Spinal cord (tissue), 10 donors: Measurements from ENCODE around the gene CABP4. TPM values are rescaled to one million over a fixed set of nuclear protein-coding genes. Genes with fewer than 3 reads are reported as not detected.

Source experiments
- DNase-seq, 6 donors: peaks; one replicate each; pipeline versions ENCODE4 v3.0.0 to v3.0.0-alpha.2; 2013 to 2015; ENCODE audit warnings: low spot score in 6 of 6, low read depth in 4 of 6
- H3K27ac ChIP-seq: one replicate; pipeline ENCODE4 v1.5.1; 2013; ENCODE audit warnings: low read depth, low read length, control low read depth
- H3K27me3 ChIP-seq: one replicate; pipeline ENCODE4 v1.6.1; 2013; ENCODE audit warnings: low read length; ENCODE audit not compliant: control insufficient read depth, insufficient read depth
- H3K36me3 ChIP-seq: one replicate; pipeline ENCODE4 v1.6.1; 2013; ENCODE audit warnings: low read length; ENCODE audit not compliant: control insufficient read depth, insufficient read depth
- H3K4me1 ChIP-seq: one replicate; pipeline ENCODE4 v1.6.1; 2013; ENCODE audit warnings: low read length; ENCODE audit not compliant: control insufficient read depth, insufficient read depth
- H3K4me3 ChIP-seq: one replicate; pipeline ENCODE4 v1.5.1; 2013; ENCODE audit warnings: low read depth, low read length, control low read depth
- H3K9me3 ChIP-seq: one replicate; pipeline ENCODE4 v1.6.1; 2013; ENCODE audit warnings: low read length; ENCODE audit not compliant: control insufficient read depth, insufficient read depth
- WGBS: methylation state at CpG from one replicate; pipeline ENCODE4 v1.1.5; 2013; ENCODE audit warnings: missing lambda C conversion rate; ENCODE audit not compliant: insufficient coverage; 5-methylcytosine and 5-hydroxymethylcytosine counted together
- polyA plus RNA-seq, 2 donors: library from polyadenylated mRNA; unstranded; fragments of 120-200 nt; gene quantifications; one replicate each; pipeline ENCODE4 v1.2.1, GENCODE V29; 2013; ENCODE audit not compliant: insufficient read length in 2 of 2
- total RNA-seq, 2 donors: library from RNA; depleted of rRNA in 1 of 2; stranded (reverse); fragments of 120-200 nt in 1 of 2; fragments of >200 nt in 1 of 2; gene quantifications; one replicate each; pipeline versions ENCODE4 v1.2.3 to v1.2.4, GENCODE V29; 2013 to 2014
- donor health status: healthy.

Gene CABP4
- total and polyA plus RNA-seq, 4 donors = 0.30 to 0.67 (median 0.46) TPM

GRCh38 chr11:67428052-67429001, 26.8 kb upstream of the CABP4 start, which contains the start of gene RPS6KB2:
TSS of gene RPS6KB2 (plus strand) at chr11:67428494. CDS start at chr11:67428546, 52 bp downstream.
- peaks cover 56% of the 10 kb centered on the region for H3K36me3 ChIP-seq
- WGBS = under 1% methylated on average over 67 of the region's 68 CpGs

DNA sequence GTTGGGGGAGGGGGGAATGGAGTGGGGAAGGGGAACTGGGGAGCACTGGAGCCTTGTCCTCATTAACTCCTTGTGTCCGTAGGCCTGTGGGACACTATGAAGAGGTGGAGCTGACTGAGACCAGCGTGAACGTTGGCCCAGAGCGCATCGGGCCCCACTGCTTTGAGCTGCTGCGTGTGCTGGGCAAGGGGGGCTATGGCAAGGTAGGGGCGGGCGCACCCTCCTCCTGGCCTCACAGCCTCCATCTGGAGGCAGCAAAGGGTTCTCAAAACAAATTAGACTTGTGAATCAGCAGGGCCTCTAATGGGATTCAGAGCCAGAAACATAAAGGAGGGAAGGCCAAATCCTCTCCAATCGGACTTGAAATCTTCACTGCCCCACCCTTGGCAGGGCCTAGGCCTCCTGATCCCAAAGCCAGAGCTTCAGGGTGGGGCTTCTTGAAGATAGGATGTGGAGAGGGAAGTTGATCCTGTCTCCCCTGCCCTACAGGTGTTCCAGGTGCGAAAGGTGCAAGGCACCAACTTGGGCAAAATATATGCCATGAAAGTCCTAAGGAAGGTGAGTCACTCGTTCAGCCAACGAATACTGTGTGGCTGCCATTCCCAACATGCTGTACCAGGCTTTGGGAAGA, 26.0 kb upstream of the CABP4 start:
- Histone ChIP-seq H3K4me1 (peaks cover 22% of the 10 kb centered on the region), H3K9me3 (no peaks in the 10 kb centered on the region), H3K27ac (no peak overlapping the region), H3K4me3 (peak overlapping the region; percentile 80), H3K27me3 (no peaks in the 10 kb centered on the region), H3K36me3 (peaks cover 56% of the 10 kb centered on the region)
- DNase-seq = no peak
- WGBS = 45% methylated on average over 9 of the region's 12 CpGs

More at GRCh38 chr11:67428052-67429001, 26.8 kb upstream of the CABP4 start, which contains the start of gene RPS6KB2:
- Histone ChIP-seq H3K4me3 (peak within 1 kb of the TSS; percentile 80), H3K27ac (peak within 1 kb of the TSS; percentile 91), H3K9me3 (no peaks in the 10 kb centered on the region), H3K27me3 (no peaks in the 10 kb centered on the region), H3K4me1 (peaks cover 22% of the 10 kb centered on the region)
- peak; percentile 97 to 99 (median 98) for DNase-seq

DNA sequence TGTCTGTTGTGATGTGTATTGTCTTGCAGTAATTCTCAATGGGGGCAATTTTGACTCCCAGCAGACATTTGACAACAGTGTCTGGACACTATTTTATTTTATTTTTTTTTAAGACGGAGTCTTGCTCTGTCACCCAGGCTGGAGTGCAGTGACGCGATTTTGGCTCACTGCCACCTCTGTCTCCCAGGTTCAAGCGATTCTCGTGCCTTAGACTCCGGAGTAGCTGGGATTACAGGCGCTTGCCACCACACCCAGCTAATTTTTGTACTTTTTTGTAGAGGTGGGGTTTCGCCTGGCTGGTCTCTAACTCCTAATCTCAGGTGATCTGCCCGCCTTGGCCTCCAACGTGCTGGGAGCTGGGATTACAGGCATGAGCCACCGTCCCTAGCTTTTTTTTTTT, 25.4 kb upstream of the CABP4 start:
- Histone ChIP-seq H3K4me1 (peaks cover 22% of the 10 kb centered on the region), H3K27ac (no peak overlapping the region), H3K36me3 (peaks cover 58% of the 10 kb centered on the region), H3K27me3 (no peaks in the 10 kb centered on the region), H3K9me3 (no peaks in the 10 kb centered on the region), H3K4me3 (no peak overlapping the region)
- 91% methylated on average over 4 of the region's 11 CpGs for WGBS
- DNase-seq = no peak

DNA sequence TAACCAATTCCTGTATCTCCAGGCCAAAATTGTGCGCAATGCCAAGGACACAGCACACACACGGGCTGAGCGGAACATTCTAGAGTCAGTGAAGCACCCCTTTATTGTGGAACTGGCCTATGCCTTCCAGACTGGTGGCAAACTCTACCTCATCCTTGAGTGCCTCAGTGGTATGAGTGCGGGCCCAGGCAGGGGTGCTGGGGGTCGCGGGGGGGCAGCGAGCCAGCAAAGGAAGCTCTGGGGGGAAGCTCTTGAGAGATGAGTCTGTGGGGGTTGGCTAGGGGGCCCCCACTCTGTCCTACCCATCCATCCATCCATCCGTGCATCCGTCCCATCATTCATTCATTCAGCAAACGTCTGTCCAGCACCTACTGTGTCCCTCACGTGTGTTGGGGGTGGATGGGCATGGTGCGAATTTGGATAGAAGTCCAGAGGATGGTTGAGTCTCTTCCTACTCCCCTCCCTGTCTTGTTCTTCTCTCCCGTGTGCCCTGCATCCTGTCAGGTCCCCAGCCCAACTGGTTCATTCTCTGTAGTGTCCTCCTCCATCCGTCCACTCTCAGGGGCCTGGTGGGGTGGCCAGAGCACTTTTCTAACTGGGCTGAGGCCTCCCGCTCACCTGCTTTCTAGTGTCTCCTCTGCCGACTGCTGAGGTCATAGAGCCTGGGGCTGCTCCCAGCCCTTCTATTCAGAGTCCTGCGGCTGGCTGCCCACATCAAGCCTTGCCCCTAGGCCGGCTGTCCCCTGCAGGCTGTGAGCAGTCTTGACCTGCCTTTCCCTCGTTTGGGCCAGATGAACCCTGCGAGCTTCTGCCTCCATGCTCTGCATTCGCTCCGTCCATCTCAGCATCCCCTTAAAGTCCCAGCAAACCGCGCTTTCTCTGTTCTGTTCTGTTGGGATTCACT, 23.6 kb upstream of the CABP4 start:
- Histone ChIP-seq H3K27me3 (no peaks in the 10 kb centered on the region), H3K36me3 (peaks cover 77% of the 10 kb centered on the region), H3K4me3 (no peak overlapping the region), H3K9me3 (no peaks in the 10 kb centered on the region), H3K27ac (no peak overlapping the region), H3K4me1 (peaks cover 26% of the 10 kb centered on the region)
- DNase-seq = no peak
- WGBS = 95% methylated on average over 14 of the region's 24 CpGs

DNA sequence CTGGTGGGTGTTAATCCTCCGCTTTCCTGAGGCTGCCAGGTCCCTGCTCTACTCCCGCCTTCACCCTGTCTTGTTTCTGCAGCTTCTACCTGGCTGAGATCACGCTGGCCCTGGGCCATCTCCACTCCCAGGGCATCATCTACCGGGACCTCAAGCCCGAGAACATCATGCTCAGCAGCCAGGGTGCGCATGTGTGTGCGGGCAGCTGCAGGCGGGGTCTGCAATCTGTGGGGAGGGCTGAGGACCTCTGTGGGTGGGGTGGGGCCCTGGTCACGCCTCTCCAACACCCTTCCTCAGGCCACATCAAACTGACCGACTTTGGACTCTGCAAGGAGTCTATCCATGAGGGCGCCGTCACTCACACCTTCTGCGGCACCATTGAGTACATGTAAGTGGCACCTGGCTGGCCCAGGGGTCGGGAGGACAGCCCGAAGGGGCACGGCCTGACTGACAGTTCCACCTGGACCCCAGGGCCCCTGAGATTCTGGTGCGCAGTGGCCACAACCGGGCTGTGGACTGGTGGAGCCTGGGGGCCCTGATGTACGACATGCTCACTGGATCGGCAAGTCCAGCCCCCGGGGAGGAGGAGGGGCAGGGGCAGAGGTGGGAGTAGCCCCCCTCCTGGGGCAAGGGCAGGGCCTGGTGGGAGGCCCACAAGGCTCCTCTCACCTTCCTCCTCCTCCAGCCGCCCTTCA, 22.4 kb upstream of the CABP4 start:
- no peak for DNase-seq
- H3K4me1 ChIP-seq = peaks cover 19% of the 10 kb centered on the region
- H3K27ac ChIP-seq = no peak overlapping the region
- H3K27me3 ChIP-seq = no peaks in the 10 kb centered on the region
- 88% methylated on average over 16 of the region's 22 CpGs for WGBS
- H3K9me3 ChIP-seq = no peaks in the 10 kb centered on the region
- no peak overlapping the region for H3K4me3 ChIP-seq
- H3K36me3 ChIP-seq = peaks cover 88% of the 10 kb centered on the region

GRCh38 chr11:67433536-67434394, 21.4 kb upstream of the CABP4 start:
- H3K27ac ChIP-seq = no peak overlapping the region
- H3K9me3 ChIP-seq = no peaks in the 10 kb centered on the region
- no peaks in the 10 kb centered on the region for H3K27me3 ChIP-seq
- 89% methylated on average over 16 of the region's 22 CpGs for WGBS
- peaks cover 14% of the 10 kb centered on the region for H3K4me1 ChIP-seq
- no peak for DNase-seq
- H3K36me3 ChIP-seq = peaks cover 97% of the 10 kb centered on the region
- H3K4me3 ChIP-seq = no peak overlapping the region

DNA sequence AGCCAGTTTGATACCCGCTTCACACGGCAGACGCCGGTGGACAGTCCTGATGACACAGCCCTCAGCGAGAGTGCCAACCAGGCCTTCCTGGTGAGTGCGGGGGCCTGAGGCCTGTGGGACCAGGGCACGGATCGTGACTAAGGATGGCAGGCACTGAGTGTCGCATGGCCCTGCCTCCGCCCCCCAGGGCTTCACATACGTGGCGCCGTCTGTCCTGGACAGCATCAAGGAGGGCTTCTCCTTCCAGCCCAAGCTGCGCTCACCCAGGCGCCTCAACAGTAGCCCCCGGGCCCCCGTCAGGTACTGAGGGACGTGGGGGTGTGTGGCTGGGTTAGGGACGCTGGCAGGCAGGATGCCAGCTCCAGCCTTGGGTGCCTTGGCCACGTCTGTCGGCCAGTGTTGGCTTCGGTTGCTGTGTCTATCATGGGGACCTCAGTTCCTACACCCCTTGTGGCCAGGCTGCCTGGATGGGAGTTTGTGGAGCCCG, 20.7 kb upstream of the CABP4 start:
- no peak overlapping the region for H3K4me3 ChIP-seq
- H3K9me3 ChIP-seq = no peaks in the 10 kb centered on the region
- DNase-seq = no peak
- H3K27ac ChIP-seq = no peak overlapping the region
- peaks cover 8% of the 10 kb centered on the region for H3K4me1 ChIP-seq
- 91% methylated on average over 22 of the region's 23 CpGs for WGBS
- no peaks in the 10 kb centered on the region for H3K27me3 ChIP-seq
- peaks cover 99% of the 10 kb centered on the region for H3K36me3 ChIP-seq

DNA sequence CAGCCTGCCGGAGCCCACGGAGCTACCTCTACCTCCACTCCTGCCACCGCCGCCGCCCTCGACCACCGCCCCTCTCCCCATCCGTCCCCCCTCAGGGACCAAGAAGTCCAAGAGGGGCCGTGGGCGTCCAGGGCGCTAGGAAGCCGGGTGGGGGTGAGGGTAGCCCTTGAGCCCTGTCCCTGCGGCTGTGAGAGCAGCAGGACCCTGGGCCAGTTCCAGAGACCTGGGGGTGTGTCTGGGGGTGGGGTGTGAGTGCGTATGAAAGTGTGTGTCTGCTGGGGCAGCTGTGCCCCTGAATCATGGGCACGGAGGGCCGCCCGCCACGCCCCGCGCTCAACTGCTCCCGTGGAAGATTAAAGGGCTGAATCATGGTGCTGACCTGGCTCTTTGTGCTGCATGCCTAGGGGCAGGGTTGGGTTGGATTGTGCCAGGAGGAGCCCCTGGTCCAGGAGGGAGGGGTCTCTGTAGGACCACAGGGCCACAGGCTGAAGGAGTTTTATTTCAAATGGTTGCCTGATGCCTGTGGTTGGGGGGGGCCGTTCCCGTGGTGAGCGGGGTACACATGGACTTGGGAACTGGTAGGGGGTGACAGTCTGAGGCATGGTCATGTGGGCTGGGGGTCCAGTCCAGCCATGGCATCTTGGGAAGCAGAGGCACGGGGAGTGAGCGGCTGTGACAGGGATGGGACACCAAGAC, 20.0 kb upstream of the CABP4 start:
- 82% methylated on average over 15 of the region's 26 CpGs for WGBS
- H3K27ac ChIP-seq = no peak overlapping the region

More for the DNA sequence above, 20.0 kb upstream of the CABP4 start:
- Histone ChIP-seq H3K27me3 (no peaks in the 10 kb centered on the region), H3K4me1 (peaks cover 12% of the 10 kb centered on the region), H3K36me3 (peaks cover 99% of the 10 kb centered on the region), H3K4me3 (no peak overlapping the region), H3K9me3 (no peaks in the 10 kb centered on the region)
- no peak for DNase-seq
